ENCODE results near the gene ERC2.

ERC2 gene

DNA sequence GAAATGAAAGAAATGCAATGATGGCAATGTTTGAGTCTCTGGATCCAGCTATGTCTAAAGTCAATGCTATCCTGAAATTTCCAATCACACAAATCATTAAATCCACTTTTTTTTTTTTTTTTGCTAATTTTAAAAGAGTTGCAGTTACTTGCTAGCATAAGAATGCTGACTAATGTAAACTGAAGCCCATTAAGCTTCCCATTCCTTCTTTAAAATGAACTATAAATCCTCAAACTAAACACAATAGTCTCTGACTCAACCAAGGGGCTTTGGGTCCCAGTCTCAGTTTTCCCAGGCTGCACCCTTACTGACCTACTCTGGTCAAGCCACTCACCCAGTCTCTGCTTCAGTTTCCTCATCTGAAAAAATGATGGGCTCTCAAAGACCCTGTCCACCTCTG, 361.1 kb downstream of the ERC2 start:
- H3K4me3 ChIP-seq (replicated peaks; ENCODE audit: low read depth, low read length), result no peak overlapping the region
- TF ChIP-seq, protein P1, sequence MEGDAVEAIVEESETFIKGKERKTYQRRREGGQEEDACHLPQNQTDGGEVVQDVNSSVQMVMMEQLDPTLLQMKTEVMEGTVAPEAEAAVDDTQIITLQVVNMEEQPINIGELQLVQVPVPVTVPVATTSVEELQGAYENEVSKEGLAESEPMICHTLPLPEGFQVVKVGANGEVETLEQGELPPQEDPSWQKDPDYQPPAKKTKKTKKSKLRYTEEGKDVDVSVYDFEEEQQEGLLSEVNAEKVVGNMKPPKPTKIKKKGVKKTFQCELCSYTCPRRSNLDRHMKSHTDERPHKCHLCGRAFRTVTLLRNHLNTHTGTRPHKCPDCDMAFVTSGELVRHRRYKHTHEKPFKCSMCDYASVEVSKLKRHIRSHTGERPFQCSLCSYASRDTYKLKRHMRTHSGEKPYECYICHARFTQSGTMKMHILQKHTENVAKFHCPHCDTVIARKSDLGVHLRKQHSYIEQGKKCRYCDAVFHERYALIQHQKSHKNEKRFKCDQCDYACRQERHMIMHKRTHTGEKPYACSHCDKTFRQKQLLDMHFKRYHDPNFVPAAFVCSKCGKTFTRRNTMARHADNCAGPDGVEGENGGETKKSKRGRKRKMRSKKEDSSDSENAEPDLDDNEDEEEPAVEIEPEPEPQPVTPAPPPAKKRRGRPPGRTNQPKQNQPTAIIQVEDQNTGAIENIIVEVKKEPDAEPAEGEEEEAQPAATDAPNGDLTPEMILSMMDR (IDR thresholded peaks at IDR 0.05; ENCODE audit: low read depth, low read length, missing control alignments), result no peak
- no peak for DNase-seq (ENCODE audit: extremely low read depth, low read depth)

DNA sequence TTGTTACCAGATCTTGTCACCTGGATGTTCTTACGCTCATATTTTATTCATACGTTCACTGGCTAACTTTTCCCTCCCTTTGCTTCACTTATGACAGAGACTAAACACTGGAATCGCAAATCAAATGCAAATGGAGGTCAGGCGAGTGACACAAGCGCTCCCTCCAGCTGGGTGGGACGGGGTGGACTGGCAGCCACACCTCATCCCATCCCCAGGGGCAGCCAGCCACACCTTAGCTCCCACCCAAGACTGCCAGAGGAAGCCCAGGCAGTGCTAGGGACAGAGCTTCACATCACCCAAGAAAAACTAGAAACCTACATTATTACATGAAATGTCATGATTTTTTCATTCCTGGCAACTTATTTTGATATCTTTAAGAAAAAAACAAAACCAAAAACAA, 366.2 kb downstream of the ERC2 start:
- TF ChIP-seq, protein P1 (IDR thresholded peaks at IDR 0.05; ENCODE audit: low read depth, low read length, missing control alignments), result no peak
- H3K4me3 ChIP-seq (replicated peaks; ENCODE audit: low read depth, low read length), result no peak overlapping the region
- no peak for DNase-seq (ENCODE audit: extremely low read depth, low read depth)

- DNase-seq (ENCODE audit: extremely low read depth, low read depth), result no peak
- TF ChIP-seq, protein P1 (IDR thresholded peaks at IDR 0.05; ENCODE audit: low read depth, low read length, missing control alignments), result no peak
- H3K4me3 ChIP-seq (replicated peaks; ENCODE audit: low read depth, low read length), result no peak overlapping the region
Measured at GRCh38 chr3:56101576-56101975, 366.7 kb downstream of the ERC2 start.

GRCh38 chr3:56096999-56097398, 371.3 kb downstream of the ERC2 start:
- TF ChIP-seq, protein P1 (IDR thresholded peaks at IDR 0.05; ENCODE audit: low read depth, low read length, missing control alignments), result no peak
- no peak for DNase-seq (ENCODE audit: extremely low read depth, low read depth)
- H3K4me3 ChIP-seq (replicated peaks; ENCODE audit: low read depth, low read length), result no peak overlapping the region

DNA sequence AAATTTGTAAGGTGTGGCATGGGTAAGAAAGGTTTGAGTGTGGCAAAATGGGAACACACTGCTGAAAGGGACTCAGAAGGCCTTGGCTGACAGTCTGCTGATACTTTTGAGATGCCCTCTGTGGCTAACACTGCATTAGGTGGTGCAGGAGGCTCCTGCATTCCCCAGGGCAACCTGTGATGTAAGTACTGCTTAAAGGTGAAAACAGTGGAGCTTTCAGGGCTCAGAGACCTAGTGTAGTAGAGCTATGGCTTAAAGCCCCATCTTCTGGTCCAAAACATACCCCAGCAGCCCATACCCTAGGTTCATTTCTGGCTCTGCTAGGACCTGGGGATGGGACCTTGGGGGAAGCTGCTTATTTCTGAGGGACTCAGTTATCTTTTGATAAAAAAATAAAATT, 374.1 kb downstream of the ERC2 start:
- no peak for DNase-seq (ENCODE audit: extremely low read depth, low read depth)
- TF ChIP-seq, protein P1 (IDR thresholded peaks at IDR 0.05; ENCODE audit: low read depth, low read length, missing control alignments), result no peak
- H3K4me3 ChIP-seq (replicated peaks; ENCODE audit: low read depth, low read length), result no peak overlapping the region

GRCh38 chr3:56089739-56090138, 378.5 kb downstream of the ERC2 start:
- no peak for DNase-seq (ENCODE audit: extremely low read depth, low read depth)
- TF ChIP-seq, protein P1 (IDR thresholded peaks at IDR 0.05; ENCODE audit: low read depth, low read length, missing control alignments), result no peak
- H3K4me3 ChIP-seq (replicated peaks; ENCODE audit: low read depth, low read length), result no peak overlapping the region

DNA sequence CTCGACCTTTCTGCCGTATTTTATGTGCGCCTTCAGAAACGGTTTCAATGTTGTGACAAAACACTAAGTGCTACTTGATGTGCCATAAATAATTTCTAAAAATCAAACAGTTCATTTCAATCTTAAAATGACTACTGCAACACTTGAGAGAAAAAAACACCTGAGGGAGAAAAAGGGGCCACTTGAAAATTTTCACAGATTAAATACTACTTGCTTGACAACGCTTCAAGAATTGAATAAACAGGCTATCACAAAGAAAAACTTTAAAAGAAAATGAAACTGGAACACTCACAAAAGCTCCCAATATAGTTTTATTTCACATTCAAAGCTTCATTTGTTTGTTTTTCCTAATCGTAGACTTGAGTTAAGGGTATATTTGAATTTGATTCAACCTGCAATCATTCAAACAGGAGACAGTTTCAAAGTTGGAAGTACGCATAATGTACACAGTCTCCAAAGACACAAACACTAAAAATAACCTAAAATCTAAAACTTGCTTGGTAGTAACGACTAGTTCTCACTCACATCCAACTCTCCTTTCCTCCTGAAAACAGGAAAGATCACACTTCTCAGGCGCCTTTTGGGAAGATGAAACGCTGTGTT, 380.7 kb downstream of the ERC2 start:
- TF ChIP-seq, protein P1 (IDR thresholded peaks at IDR 0.05; ENCODE audit: low read depth, low read length, missing control alignments), result no peak
- no peak for DNase-seq (ENCODE audit: extremely low read depth, low read depth)
- no peak overlapping the region for H3K4me3 ChIP-seq (replicated peaks; ENCODE audit: low read depth, low read length)
